Spinal cord (tissue), 10 donors: ENCODE results near the gene HGS. TPM values are rescaled to one million over a fixed set of nuclear protein-coding genes. Genes with fewer than 3 reads are reported as not detected.

Experiments
- DNase-seq, 6 donors: peaks; one replicate each; pipeline versions ENCODE4 v3.0.0 to v3.0.0-alpha.2; 2013 to 2015; ENCODE audit warnings: low spot score in 6 of 6, low read depth in 4 of 6
- H3K27ac ChIP-seq: one replicate; pipeline ENCODE4 v1.5.1; 2013; ENCODE audit warnings: low read depth, low read length, control low read depth
- H3K27me3 ChIP-seq: one replicate; pipeline ENCODE4 v1.6.1; 2013; ENCODE audit warnings: low read length; ENCODE audit not compliant: control insufficient read depth, insufficient read depth
- H3K36me3 ChIP-seq: one replicate; pipeline ENCODE4 v1.6.1; 2013; ENCODE audit warnings: low read length; ENCODE audit not compliant: control insufficient read depth, insufficient read depth
- H3K4me1 ChIP-seq: one replicate; pipeline ENCODE4 v1.6.1; 2013; ENCODE audit warnings: low read length; ENCODE audit not compliant: control insufficient read depth, insufficient read depth
- H3K4me3 ChIP-seq: one replicate; pipeline ENCODE4 v1.5.1; 2013; ENCODE audit warnings: low read depth, low read length, control low read depth
- H3K9me3 ChIP-seq: one replicate; pipeline ENCODE4 v1.6.1; 2013; ENCODE audit warnings: low read length; ENCODE audit not compliant: control insufficient read depth, insufficient read depth
- WGBS: methylation state at CpG from one replicate; pipeline ENCODE4 v1.1.5; 2013; ENCODE audit warnings: missing lambda C conversion rate; ENCODE audit not compliant: insufficient coverage; 5-methylcytosine and 5-hydroxymethylcytosine counted together
- polyA plus RNA-seq, 2 donors: library from polyadenylated mRNA; unstranded; fragments of 120-200 nt; gene quantifications; one replicate each; pipeline ENCODE4 v1.2.1, GENCODE V29; 2013; ENCODE audit not compliant: insufficient read length in 2 of 2
- total RNA-seq, 2 donors: library from RNA; depleted of rRNA in 1 of 2; stranded (reverse); fragments of 120-200 nt in 1 of 2; fragments of >200 nt in 1 of 2; gene quantifications; one replicate each; pipeline versions ENCODE4 v1.2.3 to v1.2.4, GENCODE V29; 2013 to 2014
- donor health status: healthy.

Gene HGS
- total and polyA plus RNA-seq, 4 donors, result 37.9 to 128 (median 87.1) TPM

GRCh38 chr17:81655378-81656117 is 28.3 kb upstream of the HGS start:
- H3K36me3 ChIP-seq, result peaks cover 2% of the 10 kb centered on the region
- H3K27me3 ChIP-seq, result peaks cover 16% of the 10 kb centered on the region
- 84% methylated on average over 18 of the region's 18 CpGs for WGBS
- H3K9me3 ChIP-seq, result no peaks in the 10 kb centered on the region
- H3K4me1 ChIP-seq, result peaks cover 6% of the 10 kb centered on the region
- H3K27ac ChIP-seq, result no peak overlapping the region
- no peak for DNase-seq
- no peak overlapping the region for H3K4me3 ChIP-seq

GRCh38 chr17:81656118-81656743 is 27.6 kb upstream of the HGS start, which contains the start of gene PDE6G:
PDE6G (minus strand) TSS chr17:81656542; CDS start chr17:81653305, 3,237 bp downstream.
- H3K4me1 ChIP-seq, result peaks cover 6% of the 10 kb centered on the region
- H3K27ac ChIP-seq, result no peak within 1 kb of the TSS
- peaks cover 2% of the 10 kb centered on the region for H3K36me3 ChIP-seq
- no peak for DNase-seq
- no peak within 1 kb of the TSS for H3K4me3 ChIP-seq
- peaks cover 12% of the 10 kb centered on the region for H3K27me3 ChIP-seq
- WGBS, result 79% methylated on average over 15 of the region's 15 CpGs
- H3K9me3 ChIP-seq, result no peaks in the 10 kb centered on the region

GRCh38 chr17:81656835-81657234 is 27.0 kb upstream of the HGS start:
- Histone ChIP-seq H3K27ac (no peak overlapping the region), H3K9me3 (no peaks in the 10 kb centered on the region), H3K4me3 (no peak overlapping the region), H3K36me3 (peaks cover 2% of the 10 kb centered on the region), H3K4me1 (peaks cover 6% of the 10 kb centered on the region), H3K27me3 (peaks cover 11% of the 10 kb centered on the region)
- DNase-seq, result no peak
- WGBS, result 51% methylated on average over 3 of the region's 4 CpGs

- no peak for DNase-seq
- no peaks in the 10 kb centered on the region for H3K4me1 ChIP-seq
- no peaks in the 10 kb centered on the region for H3K9me3 ChIP-seq
- WGBS, result 78% methylated on average over 4 of the region's 5 CpGs
- H3K27me3 ChIP-seq, result no peaks in the 10 kb centered on the region
- H3K27ac ChIP-seq, result no peak overlapping the region
- peaks cover 5% of the 10 kb centered on the region for H3K36me3 ChIP-seq
- no peak overlapping the region for H3K4me3 ChIP-seq
Observed at GRCh38 chr17:81659038-81659437, 24.8 kb upstream of the HGS start.

DNA sequence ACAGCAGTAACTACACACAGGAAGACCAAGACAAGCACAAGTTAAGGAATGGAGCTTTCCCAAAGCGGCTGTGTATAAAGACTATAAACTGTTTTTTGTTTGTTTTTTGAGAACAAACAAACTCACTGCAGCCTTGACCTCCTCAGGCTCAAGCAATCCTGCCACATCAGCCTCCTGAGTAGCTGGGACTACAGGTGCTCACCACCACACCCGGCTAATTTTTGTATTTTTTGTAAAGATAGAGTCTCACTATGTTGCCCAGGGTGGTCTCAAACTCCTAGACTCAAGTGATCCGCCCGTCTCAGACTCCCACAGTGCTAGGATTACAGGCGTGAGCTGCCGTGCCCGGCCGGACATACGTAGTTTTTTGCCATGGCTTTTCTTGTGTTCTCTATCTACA is 23.4 kb upstream of the HGS start:
- WGBS, result 89% methylated on average over 6 of the region's 9 CpGs
- H3K27me3 ChIP-seq, result no peaks in the 10 kb centered on the region
- H3K9me3 ChIP-seq, result no peaks in the 10 kb centered on the region

GRCh38 chr17:81662002-81662401 is 21.8 kb upstream of the HGS start:
- Histone ChIP-seq H3K4me1 (peaks cover 13% of the 10 kb centered on the region), H3K27ac (no peak overlapping the region), H3K9me3 (no peaks in the 10 kb centered on the region), H3K27me3 (no peaks in the 10 kb centered on the region), H3K36me3 (peaks cover 16% of the 10 kb centered on the region), H3K4me3 (no peak overlapping the region)
- no peak for DNase-seq
- WGBS, result 89% methylated on average over 3 of the region's 4 CpGs

More for the DNA sequence above, 23.4 kb upstream of the HGS start:
- H3K4me1 ChIP-seq, result peaks cover 5% of the 10 kb centered on the region
- H3K36me3 ChIP-seq, result peaks cover 15% of the 10 kb centered on the region
- no peak overlapping the region for H3K4me3 ChIP-seq
- H3K27ac ChIP-seq, result no peak overlapping the region
- no peak for DNase-seq

- H3K9me3 ChIP-seq, result no peaks in the 10 kb centered on the region
- no peak overlapping the region for H3K4me3 ChIP-seq
- 94% methylated on average over 6 of the region's 7 CpGs for WGBS
- H3K27me3 ChIP-seq, result no peaks in the 10 kb centered on the region
- H3K27ac ChIP-seq, result no peak overlapping the region
- no peak for DNase-seq
- H3K4me1 ChIP-seq, result peaks cover 23% of the 10 kb centered on the region
- H3K36me3 ChIP-seq, result peaks cover 29% of the 10 kb centered on the region
Observed at GRCh38 chr17:81664051-81664470, 19.8 kb upstream of the HGS start.

DNA sequence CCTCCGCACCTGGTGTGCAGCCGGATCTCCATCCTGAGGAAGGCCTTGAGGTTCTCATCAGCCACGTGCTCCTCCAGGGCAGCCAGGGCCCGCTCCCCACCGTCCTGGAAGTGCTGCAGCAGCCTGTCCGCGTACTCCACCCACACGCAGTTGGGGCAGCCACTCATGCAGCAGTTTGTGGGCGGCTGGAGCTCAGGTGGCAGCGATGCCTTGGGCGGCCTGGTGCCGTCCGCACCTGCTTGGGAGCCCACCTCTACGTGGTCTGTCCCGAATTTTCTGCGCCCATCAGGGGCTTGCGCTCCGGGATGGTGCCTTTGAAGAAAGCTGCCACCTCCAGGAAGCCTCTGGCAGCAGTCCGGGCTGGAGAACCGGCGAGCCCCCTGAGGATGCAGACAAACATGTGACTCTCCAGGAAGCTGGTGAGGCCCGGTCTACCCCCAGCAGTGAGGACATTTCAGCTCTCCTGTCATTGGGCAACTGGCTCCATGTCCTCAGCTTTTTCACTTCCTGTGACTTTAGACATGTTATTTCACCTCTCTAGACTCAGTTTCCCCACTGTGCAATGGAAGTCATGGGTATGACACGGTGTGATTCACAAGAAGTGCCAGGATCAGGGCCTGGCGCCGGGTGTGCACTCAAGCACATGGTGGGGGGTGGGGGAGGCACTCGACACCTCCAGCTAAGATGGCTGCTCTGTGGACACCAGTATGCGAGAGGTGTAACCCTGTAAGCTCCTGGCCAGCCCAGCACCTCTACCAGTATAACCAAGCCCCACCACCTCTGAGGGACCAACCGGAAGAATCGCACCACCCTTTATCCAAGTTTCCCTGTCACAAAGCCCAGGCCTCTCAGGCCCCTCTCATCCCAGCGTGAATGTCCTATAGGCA is 18.4 kb upstream of the HGS start:
- WGBS, result 69% methylated on average over 29 of the region's 30 CpGs
- peaks cover 23% of the 10 kb centered on the region for H3K4me1 ChIP-seq
- no peaks in the 10 kb centered on the region for H3K27me3 ChIP-seq
- H3K27ac ChIP-seq, result peak overlapping the region; percentile 67
- peak overlapping the region; percentile 84 for H3K4me3 ChIP-seq
- no peak for DNase-seq
- no peaks in the 10 kb centered on the region for H3K9me3 ChIP-seq
- peaks cover 43% of the 10 kb centered on the region for H3K36me3 ChIP-seq

- peak overlapping the region; percentile 67 for H3K27ac ChIP-seq
- 0% methylated on average over 16 of the region's 16 CpGs for WGBS
- peak overlapping the region; percentile 84 for H3K4me3 ChIP-seq
- no peak for DNase-seq
- no peaks in the 10 kb centered on the region for H3K27me3 ChIP-seq
- peaks cover 48% of the 10 kb centered on the region for H3K36me3 ChIP-seq
- H3K9me3 ChIP-seq, result no peaks in the 10 kb centered on the region
- H3K4me1 ChIP-seq, result peaks cover 23% of the 10 kb centered on the region
Observed at GRCh38 chr17:81666092-81666341, 17.8 kb upstream of the HGS start.
